ENCODE data around the gene CRYL1.

GRCh38 chr13:20425819-20426219 lies 99.8 kb downstream of the CRYL1 start:
- no peak for TF ChIP-seq POLR2A (IDR thresholded peaks at IDR 0.05; ENCODE audit: extremely low read depth, insufficient read length)
- TF ChIP-seq, protein P1, sequence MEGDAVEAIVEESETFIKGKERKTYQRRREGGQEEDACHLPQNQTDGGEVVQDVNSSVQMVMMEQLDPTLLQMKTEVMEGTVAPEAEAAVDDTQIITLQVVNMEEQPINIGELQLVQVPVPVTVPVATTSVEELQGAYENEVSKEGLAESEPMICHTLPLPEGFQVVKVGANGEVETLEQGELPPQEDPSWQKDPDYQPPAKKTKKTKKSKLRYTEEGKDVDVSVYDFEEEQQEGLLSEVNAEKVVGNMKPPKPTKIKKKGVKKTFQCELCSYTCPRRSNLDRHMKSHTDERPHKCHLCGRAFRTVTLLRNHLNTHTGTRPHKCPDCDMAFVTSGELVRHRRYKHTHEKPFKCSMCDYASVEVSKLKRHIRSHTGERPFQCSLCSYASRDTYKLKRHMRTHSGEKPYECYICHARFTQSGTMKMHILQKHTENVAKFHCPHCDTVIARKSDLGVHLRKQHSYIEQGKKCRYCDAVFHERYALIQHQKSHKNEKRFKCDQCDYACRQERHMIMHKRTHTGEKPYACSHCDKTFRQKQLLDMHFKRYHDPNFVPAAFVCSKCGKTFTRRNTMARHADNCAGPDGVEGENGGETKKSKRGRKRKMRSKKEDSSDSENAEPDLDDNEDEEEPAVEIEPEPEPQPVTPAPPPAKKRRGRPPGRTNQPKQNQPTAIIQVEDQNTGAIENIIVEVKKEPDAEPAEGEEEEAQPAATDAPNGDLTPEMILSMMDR (IDR thresholded peaks at IDR 0.05; ENCODE audit: low read depth, low read length) = no peak

Measured in NB4 (cell line).